Stimulated activated naive CD8-positive, alpha-beta T cell treated with anti-CD3 and anti-CD28 coated beads, Interleukin-15, amount 100 ng/mL, for 72 hours (primary cell): ENCODE measurements around the gene ADAMTSL2.

ENCODE experiments used
- ATAC-seq: fragments of 150-1000 bp; cut with Tn5 transposase; 2 replicates; pipeline ENCODE4 v1.10.0; 2021; ENCODE audit warnings: mild to moderate bottlenecking, moderate library complexity
- DNase-seq, 2 donors: peaks; one replicate each; pipeline ENCODE4 v3.0.0; 2021 to 2022
- H3K27ac Mint-ChIP-seq, 2 donors: one replicate each; pipeline ENCODE4 v1.8.0; 2022; ENCODE audit warnings: mild to moderate bottlenecking in 2 of 2, mixed read lengths in 2 of 2, moderate library complexity in 2 of 2
- H3K27me3 Mint-ChIP-seq: one replicate; pipeline ENCODE4 v1.8.0; 2022; ENCODE audit warnings: mixed read lengths
- H3K4me1 Mint-ChIP-seq: one replicate; pipeline ENCODE4 v1.8.0; 2022; ENCODE audit warnings: mild to moderate bottlenecking, mixed read lengths
- H3K4me3 Mint-ChIP-seq, 2 donors: one replicate each; pipeline ENCODE4 v1.8.0; 2022; ENCODE audit warnings: mild to moderate bottlenecking in 2 of 2, mixed read lengths in 2 of 2, moderate library complexity in 1 of 2
- H3K9me3 Mint-ChIP-seq, 2 donors: one replicate each; pipeline ENCODE4 v1.8.0; 2022; ENCODE audit warnings: mixed read lengths in 2 of 2

ADAMTSL2 gene

DNA sequence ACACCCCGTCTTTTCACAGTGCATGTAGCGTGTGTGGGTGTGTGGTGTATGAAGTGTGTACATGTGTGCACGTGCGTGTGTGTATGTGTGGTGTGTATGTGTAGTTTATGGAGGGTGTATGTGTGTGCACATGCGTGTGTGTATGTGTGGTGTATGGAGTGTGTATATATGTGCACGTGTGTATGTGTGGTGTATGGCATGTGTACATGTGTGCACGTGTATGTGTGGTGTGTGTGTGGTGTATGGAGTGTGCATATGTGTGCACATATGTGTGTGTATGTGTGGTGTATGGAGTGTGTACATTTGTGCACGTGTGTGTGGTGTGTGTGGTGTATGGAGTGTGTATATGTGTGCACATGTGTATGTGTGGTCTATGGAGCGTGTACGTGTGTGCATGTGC is 22.9 kb upstream of the ADAMTSL2 start:
- H3K27me3 Mint-ChIP-seq, result no peaks in the 10 kb centered on the region
- DNase-seq (no peak), ATAC-seq (no peak)
- peaks cover 16% of the 10 kb centered on the region for H3K4me1 Mint-ChIP-seq
- no peak overlapping the region for H3K4me3 Mint-ChIP-seq
- no peaks in the 10 kb centered on the region for H3K9me3 Mint-ChIP-seq
- H3K27ac Mint-ChIP-seq, result no peak overlapping the region

DNA sequence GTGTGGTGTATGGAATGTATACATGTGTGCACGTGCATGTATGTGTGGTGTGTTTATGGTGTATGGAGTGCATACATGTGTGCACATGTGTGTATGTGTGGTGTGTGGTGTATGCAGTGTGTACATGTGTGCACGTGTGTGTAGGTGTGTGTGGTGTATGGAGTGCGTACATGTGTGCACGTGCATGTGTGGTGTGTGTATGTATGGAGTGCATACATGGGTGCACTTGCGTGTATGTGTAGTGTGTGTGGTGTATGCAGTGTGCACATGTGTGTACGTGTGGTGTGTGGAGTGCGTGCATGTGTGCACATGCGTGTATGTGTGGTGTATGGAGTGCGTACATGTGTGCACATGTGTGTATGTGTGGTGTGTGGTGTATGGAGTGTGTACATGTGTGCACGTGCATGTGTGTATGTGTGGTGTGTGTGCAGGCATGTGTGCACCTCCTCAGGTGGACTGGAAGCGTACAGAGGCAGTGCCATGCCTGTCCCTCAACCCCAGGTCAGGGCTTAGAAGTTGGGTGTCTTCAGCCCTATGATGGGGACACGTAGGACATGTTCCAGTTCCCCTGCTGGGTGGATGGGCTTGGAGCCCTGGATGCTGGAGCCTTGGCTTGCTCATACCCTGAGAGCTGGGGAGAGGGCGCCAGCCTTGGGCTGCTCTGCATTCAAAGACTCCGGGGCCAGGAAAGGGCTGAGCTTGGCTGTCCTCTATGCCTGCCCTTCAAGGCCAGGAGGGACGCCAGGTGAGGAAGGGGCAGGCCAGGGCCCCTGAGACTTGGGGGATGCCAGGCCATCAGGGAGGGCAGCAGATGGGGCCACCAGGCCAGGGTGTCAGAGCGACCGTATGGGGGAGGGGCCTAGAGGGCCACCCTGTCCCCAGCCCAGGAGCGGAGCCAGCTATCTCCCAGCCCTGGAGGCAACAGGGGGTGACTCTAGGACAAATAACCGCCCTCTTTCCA is 22.0 kb upstream of the ADAMTSL2 start:
- no peak for ATAC-seq
- DNase-seq, result no peak
- H3K4me3 Mint-ChIP-seq, result no peak overlapping the region
- H3K27ac Mint-ChIP-seq, result no peak overlapping the region
- H3K9me3 Mint-ChIP-seq, result no peaks in the 10 kb centered on the region
- peaks cover 11% of the 10 kb centered on the region for H3K4me1 Mint-ChIP-seq
- H3K27me3 Mint-ChIP-seq, result no peaks in the 10 kb centered on the region

DNA sequence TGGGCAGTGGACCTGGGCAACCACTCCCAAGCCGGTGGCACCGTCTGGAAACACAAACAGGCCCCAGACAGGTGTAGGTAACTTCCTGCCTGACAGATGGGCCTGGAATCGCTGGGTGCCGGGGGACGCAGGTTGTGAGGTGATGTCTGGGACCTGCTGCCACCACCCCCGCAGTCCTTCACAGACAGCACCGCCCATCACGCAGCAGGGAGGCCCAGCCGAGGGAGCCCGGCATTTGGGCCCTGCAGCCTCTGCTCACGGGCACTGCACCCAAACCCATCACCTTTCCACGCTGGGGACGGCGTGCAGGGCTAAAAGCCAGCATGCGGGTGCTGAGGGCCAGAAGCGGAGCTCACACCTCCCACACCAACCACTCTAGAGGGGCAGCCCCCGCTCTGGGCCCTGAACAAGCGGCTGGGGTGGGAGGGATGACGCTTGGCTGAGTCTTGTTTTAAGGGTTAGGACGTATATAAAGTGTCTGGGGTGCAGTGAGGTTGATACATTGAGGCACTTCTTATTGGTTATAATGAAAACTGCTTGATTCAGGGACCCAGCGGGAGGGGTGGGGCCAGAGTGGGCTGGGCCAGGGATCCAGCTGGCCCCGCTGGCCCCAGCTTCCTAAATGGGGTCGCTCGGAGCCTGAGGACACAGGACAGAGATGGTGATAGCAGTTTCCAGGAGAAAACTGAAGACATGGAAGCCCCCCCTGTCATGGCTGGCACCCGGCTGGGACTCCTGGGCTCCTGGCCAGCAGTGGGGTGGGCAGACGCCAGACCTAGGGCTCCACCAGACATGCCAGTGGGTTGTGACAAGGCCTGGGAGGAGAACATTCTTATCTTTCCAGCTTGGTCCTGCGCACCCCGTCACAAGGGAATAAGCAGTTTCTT is 21.0 kb upstream of the ADAMTSL2 start:
- peaks cover 11% of the 10 kb centered on the region for H3K4me1 Mint-ChIP-seq
- no peak overlapping the region for H3K27ac Mint-ChIP-seq
- H3K4me3 Mint-ChIP-seq, result no peak overlapping the region
- H3K27me3 Mint-ChIP-seq, result no peaks in the 10 kb centered on the region
- no peak for ATAC-seq
- H3K9me3 Mint-ChIP-seq, result no peaks in the 10 kb centered on the region
- DNase-seq, result no peak

DNA sequence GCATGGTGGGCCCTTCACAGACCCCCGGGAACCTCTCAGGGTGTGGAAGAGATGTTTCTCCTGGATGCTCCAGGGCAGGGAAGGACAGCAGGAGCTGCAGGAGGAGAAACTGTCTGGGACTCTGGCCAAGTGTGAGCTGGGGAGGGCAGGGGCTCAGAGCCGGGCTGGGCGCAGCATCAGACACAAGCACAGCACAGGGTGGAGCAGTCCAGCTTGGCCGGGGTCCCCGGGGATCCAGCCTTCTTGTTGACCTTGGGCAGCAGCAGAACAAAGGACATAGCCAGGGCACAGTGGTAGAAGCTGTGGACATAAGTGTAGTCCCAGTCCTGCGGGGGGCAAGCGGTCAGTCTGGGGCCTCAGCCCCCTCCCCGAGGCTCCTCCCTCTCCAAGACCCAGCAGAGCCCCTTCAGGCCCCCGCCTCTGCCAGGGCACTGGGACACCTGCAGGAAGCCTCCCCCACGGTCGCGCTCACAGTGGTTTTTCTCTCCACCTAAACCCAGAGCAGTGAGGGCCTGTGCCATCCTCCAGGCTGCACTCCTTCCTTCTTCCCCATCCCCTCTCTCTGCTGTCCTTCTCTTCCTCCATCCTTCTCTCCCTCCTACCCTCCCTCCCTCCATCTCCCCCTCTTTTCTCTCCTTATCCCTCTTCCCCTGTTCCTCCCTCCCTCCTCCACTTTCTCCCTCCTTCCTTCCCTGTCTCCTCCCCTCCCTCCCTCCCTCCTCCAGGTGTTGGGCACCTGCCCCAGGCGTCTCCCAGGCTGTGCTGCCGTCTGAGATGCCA is 19.9 kb upstream of the ADAMTSL2 start:
- no peak for ATAC-seq

DNA sequence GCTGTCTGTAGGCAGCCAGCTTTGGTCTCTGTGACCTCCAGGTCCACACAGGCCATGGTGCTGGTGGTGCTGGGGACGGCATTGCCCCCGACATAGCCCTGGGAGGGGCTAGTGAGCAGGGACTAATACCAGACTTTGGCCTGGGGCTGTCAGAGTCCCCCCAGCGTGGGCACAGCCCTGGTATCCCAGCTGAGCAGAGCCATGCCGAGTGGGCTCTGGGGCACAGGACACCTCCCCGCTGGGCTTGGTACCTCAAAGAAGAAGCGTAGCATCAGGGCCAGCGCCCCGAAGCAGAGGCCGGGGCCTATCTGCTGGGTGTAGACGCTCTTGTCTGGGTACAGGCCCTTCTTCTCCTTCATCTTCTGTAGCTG is 19.3 kb upstream of the ADAMTSL2 start:
- no peaks in the 10 kb centered on the region for H3K27me3 Mint-ChIP-seq
- H3K27ac Mint-ChIP-seq, result no peak overlapping the region
- DNase-seq (no peak), ATAC-seq (no peak)
- no peaks in the 10 kb centered on the region for H3K4me1 Mint-ChIP-seq
- H3K4me3 Mint-ChIP-seq, result no peak overlapping the region
- no peaks in the 10 kb centered on the region for H3K9me3 Mint-ChIP-seq

More for the DNA sequence above, 19.9 kb upstream of the ADAMTSL2 start:
- H3K4me3 Mint-ChIP-seq, result no peak overlapping the region
- no peak for DNase-seq
- H3K27me3 Mint-ChIP-seq, result no peaks in the 10 kb centered on the region
- H3K9me3 Mint-ChIP-seq, result no peaks in the 10 kb centered on the region
- peaks cover 3% of the 10 kb centered on the region for H3K4me1 Mint-ChIP-seq
- no peak overlapping the region for H3K27ac Mint-ChIP-seq

DNA sequence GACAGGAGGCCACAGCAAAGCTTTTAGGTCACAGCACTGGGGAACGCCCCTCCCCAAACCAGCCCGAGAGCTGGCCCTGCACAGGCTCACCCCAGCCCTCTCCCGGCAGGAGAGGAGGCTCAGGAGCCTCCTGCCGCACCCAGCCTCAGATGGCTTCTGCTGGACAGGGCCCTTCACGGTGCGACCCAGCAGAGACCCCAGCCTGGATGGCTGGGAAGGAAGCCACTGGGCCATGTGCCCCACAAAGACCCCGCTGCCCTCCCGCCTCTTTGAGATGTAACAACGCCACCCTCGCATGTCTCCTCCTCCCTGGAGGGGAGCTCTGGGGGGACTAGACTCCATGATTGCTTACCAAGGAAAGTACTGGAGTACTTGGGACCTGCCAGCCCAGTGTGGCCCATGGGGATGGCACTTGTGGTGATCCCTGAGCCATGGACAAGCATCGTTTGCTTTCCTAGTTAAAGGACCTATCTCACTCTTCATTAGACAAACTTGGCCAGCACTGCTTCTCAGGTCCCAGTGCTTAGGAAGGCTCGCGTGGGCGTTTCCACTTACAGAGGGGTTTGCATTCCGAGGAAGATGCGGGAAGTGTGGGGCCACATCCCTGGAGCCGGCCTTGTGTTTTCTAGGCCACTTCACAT is 18.8 kb upstream of the ADAMTSL2 start:
- Mint-ChIP-seq H3K4me3 (no peak overlapping the region), H3K27me3 (no peaks in the 10 kb centered on the region), H3K27ac (no peak overlapping the region), H3K9me3 (no peaks in the 10 kb centered on the region), H3K4me1 (no peaks in the 10 kb centered on the region)
- no peak for ATAC-seq
- no peak for DNase-seq

DNA sequence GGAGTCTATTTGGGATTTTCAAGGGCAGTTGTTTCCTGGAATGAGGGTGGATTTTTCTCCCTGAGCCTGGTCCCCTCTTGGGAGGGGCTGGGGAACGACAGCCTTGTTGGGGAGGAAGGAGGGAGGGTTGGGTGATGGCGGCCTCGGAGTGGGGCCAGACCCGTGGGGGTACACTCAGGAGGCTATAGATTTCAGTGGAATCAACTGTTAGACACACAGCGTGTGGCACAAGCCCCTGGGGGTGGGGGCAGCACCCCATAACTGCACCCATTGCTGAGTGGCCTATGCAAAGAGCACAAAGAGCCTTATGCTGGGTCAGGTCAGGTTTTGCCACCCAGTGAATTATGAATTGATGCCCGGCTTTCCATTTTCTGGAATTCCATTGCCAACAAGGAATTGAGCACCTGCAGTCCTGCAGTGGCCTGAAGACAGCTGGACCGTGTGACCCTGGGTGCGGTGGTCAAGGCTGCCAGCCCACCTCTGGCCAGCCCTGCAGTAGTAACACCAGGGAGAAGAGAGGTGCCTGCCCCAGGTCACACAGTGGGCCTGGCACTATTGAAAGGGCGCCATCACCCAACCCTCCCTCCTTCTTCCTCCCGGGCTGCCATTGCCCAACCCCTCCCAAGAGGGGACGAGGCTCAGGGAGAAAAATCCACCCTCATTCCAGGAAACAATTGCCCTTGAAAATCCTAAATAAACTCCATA is 18.1 kb upstream of the ADAMTSL2 start:
- no peak for ATAC-seq
- no peaks in the 10 kb centered on the region for H3K9me3 Mint-ChIP-seq

DNA sequence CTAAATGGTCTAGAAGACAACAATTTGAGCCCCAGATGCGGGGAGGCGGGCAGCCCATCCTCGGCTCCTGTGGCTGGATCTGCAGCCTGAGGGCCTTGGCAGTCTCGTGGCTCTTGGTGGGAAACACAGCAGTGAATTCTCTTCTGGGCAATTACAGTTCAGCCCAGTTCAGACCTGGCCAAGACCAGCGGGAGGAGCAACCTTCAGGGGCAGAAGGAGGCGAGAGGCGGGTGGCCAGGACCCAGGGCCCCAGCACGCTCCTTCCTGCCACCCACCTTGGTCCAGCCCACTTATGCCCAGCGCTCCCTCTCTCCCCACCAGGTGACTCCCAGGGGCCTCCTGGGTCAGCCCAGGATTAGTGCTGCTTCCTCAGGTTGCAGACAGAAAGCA is 17.5 kb upstream of the ADAMTSL2 start:
- no peaks in the 10 kb centered on the region for H3K27me3 Mint-ChIP-seq
- H3K4me3 Mint-ChIP-seq, result no peak overlapping the region

More for the DNA sequence above, 18.1 kb upstream of the ADAMTSL2 start:
- Mint-ChIP-seq H3K4me1 (no peaks in the 10 kb centered on the region), H3K27ac (no peak overlapping the region), H3K27me3 (no peaks in the 10 kb centered on the region), H3K4me3 (no peak overlapping the region)
- no peak for DNase-seq

DNA sequence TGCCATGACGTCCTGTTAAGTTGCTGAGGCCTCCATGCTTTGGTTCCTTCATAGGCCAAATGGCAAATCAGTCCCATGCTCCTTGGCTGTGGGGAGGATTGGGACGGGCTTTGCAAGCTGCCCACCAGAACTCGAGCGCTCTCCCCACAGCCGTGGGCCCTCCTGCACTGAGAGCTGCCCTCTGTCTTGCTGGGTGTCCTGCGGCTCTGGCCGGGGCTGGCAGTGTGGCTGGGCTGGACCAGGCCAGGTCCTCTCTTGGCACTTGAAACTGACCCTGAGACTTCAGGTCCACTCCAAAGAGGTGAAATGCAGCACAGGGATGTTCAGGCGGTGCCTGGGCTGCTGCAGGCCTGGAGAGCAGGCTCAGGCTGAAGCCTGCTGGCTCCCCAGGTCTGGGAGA is 16.8 kb upstream of the ADAMTSL2 start:
- H3K27ac Mint-ChIP-seq, result no peak overlapping the region
- no peaks in the 10 kb centered on the region for H3K9me3 Mint-ChIP-seq
- DNase-seq (no peak), ATAC-seq (no peak)
- no peaks in the 10 kb centered on the region for H3K4me1 Mint-ChIP-seq
- no peak overlapping the region for H3K4me3 Mint-ChIP-seq
- H3K27me3 Mint-ChIP-seq, result no peaks in the 10 kb centered on the region

More for the DNA sequence above, 17.5 kb upstream of the ADAMTSL2 start:
- H3K4me1 Mint-ChIP-seq, result no peaks in the 10 kb centered on the region
- no peak overlapping the region for H3K27ac Mint-ChIP-seq
- ATAC-seq, result no peak
- no peak for DNase-seq
- H3K9me3 Mint-ChIP-seq, result no peaks in the 10 kb centered on the region

DNA sequence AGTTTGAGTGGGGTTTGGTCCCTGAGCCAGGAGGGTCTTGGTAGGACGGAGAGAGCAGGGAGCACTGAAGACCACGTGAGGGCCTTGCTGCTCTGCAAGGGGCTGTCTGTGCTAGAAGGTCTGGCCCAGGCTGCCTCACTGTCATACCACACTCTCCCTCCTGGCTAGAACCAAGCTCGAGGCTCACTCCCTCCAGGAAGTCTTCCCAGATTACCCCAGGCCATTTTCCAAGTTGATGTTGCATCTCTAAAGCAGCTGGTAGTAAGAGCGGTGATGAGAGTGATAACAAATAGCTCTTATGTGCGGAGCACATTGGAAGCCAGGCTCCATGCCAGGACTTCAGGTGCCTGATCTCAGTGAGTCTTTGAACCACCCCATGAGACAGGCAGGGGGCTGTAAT is 16.3 kb upstream of the ADAMTSL2 start:
- no peak overlapping the region for H3K27ac Mint-ChIP-seq
- DNase-seq, result no peak
- no peaks in the 10 kb centered on the region for H3K9me3 Mint-ChIP-seq
- H3K4me3 Mint-ChIP-seq, result no peak overlapping the region
- no peaks in the 10 kb centered on the region for H3K27me3 Mint-ChIP-seq
- H3K4me1 Mint-ChIP-seq, result no peaks in the 10 kb centered on the region
- no peak for ATAC-seq

DNA sequence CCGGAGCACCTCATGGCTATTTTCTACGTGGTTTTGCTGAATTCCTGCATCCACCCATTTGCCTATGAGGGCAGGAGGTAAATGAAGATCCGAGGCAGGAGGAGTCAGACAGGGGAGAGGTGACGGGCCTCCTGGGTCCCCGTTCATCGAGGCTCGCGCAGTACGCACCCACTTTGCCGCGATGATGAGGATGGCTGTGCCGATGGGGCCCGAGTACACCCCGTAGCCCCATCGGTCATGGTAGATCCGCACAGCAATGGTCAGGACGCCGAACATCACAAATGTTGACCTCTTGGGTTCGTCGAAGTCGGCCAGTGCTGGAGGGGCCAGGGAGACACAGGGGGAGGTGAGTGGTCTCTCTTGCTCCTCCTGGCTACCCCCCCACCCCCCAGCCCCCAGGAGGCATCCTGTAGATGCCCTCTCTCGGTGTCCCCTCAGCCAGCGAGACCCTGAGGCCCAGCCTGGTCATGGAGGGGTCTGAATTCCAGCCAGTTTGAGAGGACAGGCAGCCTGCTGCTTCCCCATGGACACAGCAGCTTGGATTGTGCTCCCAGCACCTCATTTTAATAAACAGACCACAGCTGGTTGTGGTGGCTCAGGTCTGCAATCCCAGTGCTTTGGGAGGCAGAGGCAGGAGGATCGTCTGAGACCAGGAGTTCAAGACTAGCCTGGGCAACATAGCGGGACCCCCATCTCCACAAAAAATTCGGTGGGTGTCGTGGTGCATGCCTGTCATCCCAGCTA is 15.6 kb upstream of the ADAMTSL2 start:
- no peak overlapping the region for H3K27ac Mint-ChIP-seq
- H3K4me1 Mint-ChIP-seq, result no peaks in the 10 kb centered on the region
- DNase-seq, result no peak
- no peak overlapping the region for H3K4me3 Mint-ChIP-seq
- no peaks in the 10 kb centered on the region for H3K9me3 Mint-ChIP-seq
- no peaks in the 10 kb centered on the region for H3K27me3 Mint-ChIP-seq
- no peak for ATAC-seq

DNA sequence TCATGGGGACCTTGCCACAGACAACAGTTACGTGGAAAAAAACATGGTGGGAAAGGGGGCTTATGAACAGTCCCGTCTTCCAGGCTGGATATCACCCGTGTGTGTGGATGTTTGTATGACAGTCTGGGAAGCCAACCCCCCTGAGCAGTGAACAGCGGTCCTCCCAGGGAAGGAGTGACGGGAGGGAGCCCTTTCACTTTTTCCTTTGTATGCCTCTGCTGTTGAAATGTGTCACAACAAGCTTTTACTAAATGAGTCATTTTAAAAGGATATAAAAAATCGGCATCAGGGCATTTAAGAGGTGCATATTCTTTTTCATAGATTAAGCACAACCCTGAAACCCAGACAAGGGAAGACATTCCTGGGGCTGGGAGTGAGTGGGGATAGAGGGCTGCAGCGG is 14.8 kb upstream of the ADAMTSL2 start:
- H3K4me3 Mint-ChIP-seq, result no peak overlapping the region
- H3K9me3 Mint-ChIP-seq, result no peaks in the 10 kb centered on the region
- H3K27ac Mint-ChIP-seq, result no peak overlapping the region
- DNase-seq (no peak), ATAC-seq (no peak)
- H3K4me1 Mint-ChIP-seq, result no peaks in the 10 kb centered on the region
- H3K27me3 Mint-ChIP-seq, result no peaks in the 10 kb centered on the region

DNA sequence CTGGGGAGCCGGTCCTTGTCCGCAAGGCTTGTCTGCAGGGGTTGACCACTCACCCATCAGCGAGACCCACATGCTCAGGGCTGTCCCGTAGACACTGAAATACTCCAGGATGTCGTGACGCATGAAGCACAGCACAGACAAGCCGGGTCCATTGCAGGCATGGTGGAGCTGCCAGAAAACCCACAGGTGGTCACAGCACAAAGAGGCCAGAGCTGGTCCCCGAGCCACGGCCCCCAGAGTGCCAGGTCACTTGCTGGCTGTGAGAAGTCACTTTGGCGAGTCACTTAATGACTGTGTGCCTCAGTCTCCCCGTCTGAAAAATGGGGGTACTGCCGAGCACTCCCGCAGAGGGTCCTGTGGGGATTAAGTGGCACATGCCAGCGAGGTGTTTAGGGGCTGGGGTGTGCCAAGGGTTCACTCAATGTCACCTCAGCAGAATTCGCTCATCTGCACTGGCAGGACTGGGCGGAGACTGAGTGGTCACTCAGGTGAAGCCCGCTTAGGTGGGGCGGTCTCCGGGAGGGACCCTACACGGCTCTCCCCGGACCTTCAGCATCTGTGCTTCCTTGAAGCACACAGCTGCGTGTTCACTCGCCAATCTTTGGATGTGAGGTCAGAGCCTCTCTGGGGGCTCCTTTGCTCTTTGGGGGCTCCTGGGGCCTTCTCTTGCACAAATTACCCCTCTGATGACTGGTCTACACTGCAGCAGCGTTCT is 14.2 kb upstream of the ADAMTSL2 start:
- H3K4me1 Mint-ChIP-seq, result no peaks in the 10 kb centered on the region
- no peak overlapping the region for H3K27ac Mint-ChIP-seq
- H3K9me3 Mint-ChIP-seq, result no peaks in the 10 kb centered on the region
- no peaks in the 10 kb centered on the region for H3K27me3 Mint-ChIP-seq
- H3K4me3 Mint-ChIP-seq, result no peak overlapping the region
- ATAC-seq (no peak), DNase-seq (no peak)
